Stomach (tissue), 9 donors: Measurements from ENCODE around the gene LTO1. TPM values are rescaled to one million over a fixed set of nuclear protein-coding genes. Genes with fewer than 3 reads are reported as not detected.

Source experiments
- DNase-seq, 2 donors: peaks; one replicate each; pipeline versions ENCODE4 v3.0.0 to v3.0.0-alpha.2; 2013 to 2019
- H3K27ac ChIP-seq, 5 donors: fragments of 200-600 bp in 4 of 5; sonication (generic) in 4 of 5; one replicate each; pipeline ENCODE4 v1.5.1; 2013 to 2019; ENCODE audit warnings: mild to moderate bottlenecking in 1 of 5, moderate library complexity in 1 of 5
- H3K27me3 ChIP-seq, 3 donors: fragments of 200-600 bp; sonication (generic); one replicate each; pipeline ENCODE4 v1.5.1; 2017 to 2019; ENCODE audit warnings: mixed run types in 1 of 3
- H3K36me3 ChIP-seq, 4 donors: fragments of 200-600 bp; sonication (generic); 1 replicate in 3 of 4; 2 replicates in 1 of 4; pipeline ENCODE4 v1.5.1; 2016 to 2019
- H3K4me1 ChIP-seq, 4 donors: fragments of 200-600 bp; sonication (generic); one replicate each; pipeline ENCODE4 v1.5.1; 2016 to 2019
- H3K4me3 ChIP-seq, 4 donors: fragments of 200-600 bp; sonication (generic) in 3 of 4; one replicate each; pipeline ENCODE4 v1.5.1; 2016 to 2019; ENCODE audit warnings: mild to moderate bottlenecking in 1 of 4
- H3K9me3 ChIP-seq, 4 donors: fragments of 200-600 bp; sonication (generic); one replicate each; pipeline ENCODE4 v1.5.1; 2016 to 2019
- CTCF ChIP-seq, 7 experiments: fragments of 450-650 bp in 4 of 7; fragments of 200-600 bp in 3 of 7; sonication (generic) in 3 of 7; IDR thresholded peaks; one replicate each; pipeline ENCODE4 v1.5.1; 2016 to 2019; ENCODE audit warnings: antibody characterized with exemption in 7 of 7, control low read depth in 2 of 7, mild to moderate bottlenecking in 1 of 7
- EP300 ChIP-seq: sonication (generic); formaldehyde crosslinking; IDR thresholded peaks from one replicate; pipeline ENCODE4 v1.6.1; 2017; ENCODE audit warnings: antibody characterized with exemption
- POLR2A ChIP-seq, 4 donors: fragments of 450-650 bp; IDR thresholded peaks; one replicate each; pipeline ENCODE4 v1.6.1; 2016; ENCODE audit warnings: antibody characterized with exemption in 4 of 4, control low read depth in 2 of 4, mild to moderate bottlenecking in 1 of 4, moderate library complexity in 1 of 4
- POLR2AphosphoS5 ChIP-seq, 3 donors: sonication (generic); formaldehyde crosslinking; IDR thresholded peaks; one replicate each; pipeline ENCODE4 v1.6.1; 2016; ENCODE audit warnings: antibody characterized with exemption in 3 of 3
- WGBS, 5 donors: extraction: QIAGEN DNeasy Blood & Tissue Kit in 3 of 5; methylation state at CpG; one replicate each; pipeline versions ENCODE4 v1.1.5 to v1.1.7; 2013 to 2018; 5-methylcytosine and 5-hydroxymethylcytosine counted together
- intact Hi-C: fragments of 100-400 bp; cut with DNase I; formaldehyde crosslinking; loops from one replicate; pipeline ENCODE4 v1.15.1; 2023; ENCODE audit warnings: low total_unique reads
- polyA plus RNA-seq, 3 donors: library from polyadenylated mRNA; stranded (reverse); fragments of 200-250 nt; gene quantifications; one replicate each; pipeline ENCODE4 v1.2.3, GENCODE V29; 2013
- total RNA-seq, 5 donors: library from RNA; depleted of rRNA; stranded (reverse); fragments of >200 nt; gene quantifications; one replicate each; pipeline versions ENCODE4 v1.1.0 to v1.2.3, GENCODE V29; 2014 to 2016
- donor health status: healthy with polysubstance abuse.
- donor health status: Bipolar disorder and iron deficiency.
- donor health status: healthy.

LTO1 gene
- total and polyA plus RNA-seq, 8 donors, result 2.3 to 107 (median 23.3) TPM

- intact Hi-C loops, result no loop called here
- TF ChIP-seq POLR2A (IDR thresholded peaks at IDR 0.05) (no peak), CTCF (IDR thresholded peaks at IDR 0.05) (no peak), POLR2AphosphoS5 (IDR thresholded peaks at IDR 0.05) (no peak), EP300 (no peak)
- H3K36me3 ChIP-seq, result no peaks in the 10 kb centered on the region
- DNase-seq, result no peak
- H3K9me3 ChIP-seq, result no peaks in the 10 kb centered on the region
- H3K27ac ChIP-seq, result no peak overlapping the region
- H3K4me3 ChIP-seq, result no peak overlapping the region
- H3K4me1 ChIP-seq, result peaks cover 11 to 45% (median 37%) of the 10 kb centered on the region in 4 donors
- H3K27me3 ChIP-seq, result peaks cover 27 to 95% (median 61%) of the 10 kb centered on the region in 3 donors
- 7 to 27% (median 13%) methylated on average over 15 to 45 of the region's 45 CpGs for WGBS, 5 donors
Measured at GRCh38 chr11:69702769-69703452, 27.8 kb upstream of the LTO1 start.

- H3K27ac ChIP-seq, result no peak overlapping the region
- peaks cover 11 to 45% (median 37%) of the 10 kb centered on the region in 4 donors for H3K4me1 ChIP-seq
- H3K27me3 ChIP-seq, result peaks cover 27 to 97% (median 61%) of the 10 kb centered on the region in 3 donors
- DNase-seq, result peak in 1 of 2 donors; percentile 37
- no peak overlapping the region for H3K4me3 ChIP-seq
- no peak for TF ChIP-seq CTCF (IDR thresholded peaks at IDR 0.05)
- no peak for TF ChIP-seq EP300
- TF ChIP-seq POLR2AphosphoS5 (IDR thresholded peaks at IDR 0.05), result no peak
- TF ChIP-seq POLR2A (IDR thresholded peaks at IDR 0.05), result no peak
- no peaks in the 10 kb centered on the region for H3K36me3 ChIP-seq
- no peaks in the 10 kb centered on the region for H3K9me3 ChIP-seq
- intact Hi-C loops, result no loop called here
- 4 to 12% (median 8%) methylated on average over 18 to 35 of the region's 35 CpGs for WGBS, 5 donors
Measured at GRCh38 chr11:69702239-69702691, 27.1 kb upstream of the LTO1 start.

GRCh38 chr11:69700278-69701140, 25.4 kb upstream of the LTO1 start:
- Histone ChIP-seq H3K9me3 (no peaks in the 10 kb centered on the region), H3K4me3 (no peak overlapping the region), H3K4me1 (peaks cover 11 to 45% (median 37%) of the 10 kb centered on the region in 4 donors), H3K27ac (no peak overlapping the region), H3K27me3 (peaks cover 27 to 97% (median 45%) of the 10 kb centered on the region in 3 donors), H3K36me3 (no peaks in the 10 kb centered on the region)
- WGBS, 5 donors, result 18 to 35% (median 29%) methylated on average over 12 to 20 of the region's 20 CpGs
- intact Hi-C loops, result no loop called here
- peak; percentile 71 to 92 for DNase-seq
- TF ChIP-seq POLR2AphosphoS5 (IDR thresholded peaks at IDR 0.05) (peak in 1 of 3 donors; percentile 6), EP300 (no peak)

- Histone ChIP-seq H3K27ac (no peak overlapping the region), H3K9me3 (no peaks in the 10 kb centered on the region), H3K4me1 (peaks cover 8 to 33% (median 30%) of the 10 kb centered on the region in 4 donors), H3K36me3 (no peaks in the 10 kb centered on the region), H3K4me3 (no peak overlapping the region), H3K27me3 (peaks cover 22 to 97% (median 32%) of the 10 kb centered on the region in 3 donors)
- peak in 1 of 2 donors; percentile 54 for DNase-seq
- TF ChIP-seq CTCF (IDR thresholded peaks at IDR 0.05) (no peak), POLR2A (IDR thresholded peaks at IDR 0.05) (no peak), EP300 (no peak), POLR2AphosphoS5 (IDR thresholded peaks at IDR 0.05) (no peak)
- 61 to 75% (median 71%) methylated on average over 12 to 13 of the region's 13 CpGs for WGBS, 5 donors
- intact Hi-C loops, result no loop called here
Measured at GRCh38 chr11:69699213-69699612, 24.1 kb upstream of the LTO1 start.
